OCI-LY1 (cell line): ENCODE data around the gene GPM6B.

Source experiments
- CTCF ChIP-seq: fragments of 200-600 bp; sonication (generic), shearing (Covaris generic); IDR thresholded peaks from 2 replicates; pipeline ENCODE4 v1.5.1; 2017; ENCODE audit warnings: mild to moderate bottlenecking, antibody characterized with exemption, low read length, moderate library complexity, mixed read lengths
- EZH2 ChIP-seq: fragments of 200-600 bp; sonication (generic), shearing (Covaris generic); IDR thresholded peaks from 2 replicates; pipeline ENCODE4 v1.8.0; 2017; ENCODE audit warnings: borderline replicate concordance, mixed run types, mild to moderate bottlenecking, antibody characterized with exemption, low read length, moderate library complexity, mixed read lengths

GRCh38 chrX:13791145-13791544, 25.7 kb downstream of the GPM6B start:
- no peak for TF ChIP-seq EZH2
- TF ChIP-seq CTCF = no peak
